Smooth muscle cell (in vitro differentiated cells): ENCODE results near the gene SEMA3G. TPM values are rescaled to one million over a fixed set of nuclear protein-coding genes. Genes with fewer than 3 reads are reported as not detected.

Source experiments
- DNase-seq: peaks from one replicate; lab custom pipeline; 2025; ENCODE audit not compliant: unreplicated experiment; lab: John Stamatoyannopoulos, UW
- H2AFZ ChIP-seq: fragments of 200-600 bp; sonication (generic); 2 replicates; pipeline ENCODE4 v1.6.0; 2016; ENCODE audit warnings: antibody characterized with exemption, low read depth, mild to moderate bottlenecking
- H3F3A ChIP-seq: fragments of 200-600 bp; sonication (generic); 2 replicates; pipeline ENCODE4 v1.6.0; 2017; ENCODE audit warnings: antibody characterized with exemption, low read depth
- H3K27ac ChIP-seq: fragments of 200-600 bp; sonication (generic); 2 replicates; pipeline ENCODE4 v1.5.1; 2016; ENCODE audit warnings: low read depth, mild to moderate bottlenecking
- H3K27me3 ChIP-seq: fragments of 200-600 bp; sonication (generic); 2 replicates; pipeline ENCODE4 v1.6.1; 2016; ENCODE audit warnings: low read depth, mild to moderate bottlenecking
- H3K36me3 ChIP-seq: fragments of 200-600 bp; sonication (generic); 2 replicates; pipeline ENCODE4 v1.5.1; 2016; ENCODE audit warnings: low read depth
- H3K4me1 ChIP-seq: fragments of 200-600 bp; sonication (generic); 2 replicates; pipeline ENCODE4 v1.5.1; 2016; ENCODE audit warnings: low read depth
- H3K4me2 ChIP-seq: fragments of 200-600 bp; sonication (generic); 2 replicates; pipeline ENCODE4 v1.6.0; 2016; ENCODE audit warnings: mild to moderate bottlenecking
- H3K4me3 ChIP-seq: fragments of 200-600 bp; sonication (generic); 2 replicates; pipeline ENCODE4 v1.5.1; 2016; ENCODE audit warnings: mild to moderate bottlenecking
- H3K79me2 ChIP-seq: fragments of 200-600 bp; sonication (generic); 2 replicates; pipeline ENCODE4 v1.6.0; 2016; ENCODE audit warnings: low read depth, mild to moderate bottlenecking
- H3K9ac ChIP-seq: fragments of 200-600 bp; sonication (generic); 2 replicates; pipeline ENCODE4 v1.6.0; 2016; ENCODE audit warnings: low read depth
- H3K9me3 ChIP-seq: fragments of 200-600 bp; sonication (generic); replicated peaks from 2 replicates; pipeline ENCODE4 v1.5.1; 2016; ENCODE audit warnings: low read depth
- H4K20me1 ChIP-seq: fragments of 200-600 bp; sonication (generic); 2 replicates; pipeline ENCODE4 v1.6.0; 2016; ENCODE audit warnings: low read depth
- WGBS: methylation state at CpG from one replicate; pipeline ENCODE4 v1.1.7; 2016; ENCODE audit warnings: low lambda C conversion rate; 5-methylcytosine and 5-hydroxymethylcytosine counted together
- polyA plus RNA-seq: library from polyadenylated mRNA; unstranded; fragments of >200 nt; fragmentation: Nextera tagmentation; extraction: Ambion mirVana; gene quantifications from 2 replicates; pipeline ENCODE4 v1.2.1, GENCODE V29; 2016
- total RNA-seq: library from RNA; depleted of rRNA; stranded (reverse); fragments of >200 nt; gene quantifications from 2 replicates; pipeline ENCODE4 v1.2.3, GENCODE V29; 2014
- TF ChIP-seq, protein P1 (sequence below): fragments of 200-600 bp; sonication (generic); IDR thresholded peaks from 2 replicates; pipeline ENCODE4 v1.5.1; 2017; ENCODE audit warnings: borderline replicate concordance, mild to moderate bottlenecking, antibody characterized with exemption; ENCODE audit not compliant: insufficient read depth, poor library complexity, severe bottlenecking

SEMA3G gene
- total and polyA plus RNA-seq, 2 experiments from 2014 or later = 0.09 TPM

- no peaks in the 10 kb centered on the region for H3K27me3 ChIP-seq
- 63% methylated on average over 10 of the region's 16 CpGs for WGBS
- H3K4me2 ChIP-seq = peak within 1 kb of the TSS; percentile 12
- no peak within 1 kb of the TSS for H3K27ac ChIP-seq
- H2AFZ ChIP-seq = peak within 1 kb of the TSS; percentile 78
- no peaks in the 10 kb centered on the region for H3F3A ChIP-seq
- H3K79me2 ChIP-seq = peaks cover 32% of the 10 kb centered on the region
- H3K9me3 ChIP-seq = no peaks in the 10 kb centered on the region
- no peak for DNase-seq
- peaks cover 22% of the 10 kb centered on the region for H4K20me1 ChIP-seq
- TF ChIP-seq, protein P1, sequence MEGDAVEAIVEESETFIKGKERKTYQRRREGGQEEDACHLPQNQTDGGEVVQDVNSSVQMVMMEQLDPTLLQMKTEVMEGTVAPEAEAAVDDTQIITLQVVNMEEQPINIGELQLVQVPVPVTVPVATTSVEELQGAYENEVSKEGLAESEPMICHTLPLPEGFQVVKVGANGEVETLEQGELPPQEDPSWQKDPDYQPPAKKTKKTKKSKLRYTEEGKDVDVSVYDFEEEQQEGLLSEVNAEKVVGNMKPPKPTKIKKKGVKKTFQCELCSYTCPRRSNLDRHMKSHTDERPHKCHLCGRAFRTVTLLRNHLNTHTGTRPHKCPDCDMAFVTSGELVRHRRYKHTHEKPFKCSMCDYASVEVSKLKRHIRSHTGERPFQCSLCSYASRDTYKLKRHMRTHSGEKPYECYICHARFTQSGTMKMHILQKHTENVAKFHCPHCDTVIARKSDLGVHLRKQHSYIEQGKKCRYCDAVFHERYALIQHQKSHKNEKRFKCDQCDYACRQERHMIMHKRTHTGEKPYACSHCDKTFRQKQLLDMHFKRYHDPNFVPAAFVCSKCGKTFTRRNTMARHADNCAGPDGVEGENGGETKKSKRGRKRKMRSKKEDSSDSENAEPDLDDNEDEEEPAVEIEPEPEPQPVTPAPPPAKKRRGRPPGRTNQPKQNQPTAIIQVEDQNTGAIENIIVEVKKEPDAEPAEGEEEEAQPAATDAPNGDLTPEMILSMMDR = no peak
- no peak within 1 kb of the TSS for H3K9ac ChIP-seq
- H3K36me3 ChIP-seq = no peaks in the 10 kb centered on the region
- no peak within 1 kb of the TSS for H3K4me3 ChIP-seq
- H3K4me1 ChIP-seq = peaks cover 16% of the 10 kb centered on the region
Measured at GRCh38 chr3:52453496-52454249, 8.8 kb upstream of the SEMA3G start, which contains the start of gene TNNC1. Gene TNNC1 (minus strand): TSS chr3:52454041. CDS start chr3:52454015, 26 bp downstream.

- Histone ChIP-seq H4K20me1 (peaks cover 12% of the 10 kb centered on the region), H3K79me2 (peaks cover 22% of the 10 kb centered on the region), H3K9me3 (no peaks in the 10 kb centered on the region), H3K27me3 (no peaks in the 10 kb centered on the region), H3K4me1 (peaks cover 16% of the 10 kb centered on the region), H3K9ac (no peak overlapping the region), H3K36me3 (no peaks in the 10 kb centered on the region), H3K4me3 (no peak overlapping the region), H3K4me2 (no peak overlapping the region), H2AFZ (no peak overlapping the region), H3F3A (no peaks in the 10 kb centered on the region), H3K27ac (no peak overlapping the region)
- 84% methylated on average over 11 of the region's 11 CpGs for WGBS
- DNase-seq = no peak
- TF ChIP-seq, protein P1 = no peak
Measured at GRCh38 chr3:52452570-52453221, 7.8 kb upstream of the SEMA3G start.

GRCh38 chr3:52452126-52452525 lies 7.2 kb upstream of the SEMA3G start:
- Histone ChIP-seq H3F3A (no peaks in the 10 kb centered on the region), H3K79me2 (peaks cover 16% of the 10 kb centered on the region), H4K20me1 (peaks cover 6% of the 10 kb centered on the region), H3K9me3 (no peaks in the 10 kb centered on the region), H3K4me1 (peaks cover 12% of the 10 kb centered on the region), H2AFZ (no peak overlapping the region), H3K9ac (no peak overlapping the region), H3K4me2 (no peak overlapping the region), H3K4me3 (no peak overlapping the region), H3K36me3 (no peaks in the 10 kb centered on the region), H3K27me3 (no peaks in the 10 kb centered on the region), H3K27ac (no peak overlapping the region)
- no peak for DNase-seq
- TF ChIP-seq, protein P1 = no peak
- 98% methylated on average over 6 of the region's 6 CpGs for WGBS
